Measurements from ENCODE around the gene ACADSB. TPM values are rescaled to one million over a fixed set of nuclear protein-coding genes. Genes with fewer than 3 reads are reported as not detected.
A peak's percentile ranks its signal among the peaks of the same experiment; 100 is the strongest.

ACADSB gene
- total RNA-seq, 4 donors from 2014 or later, result 18.0 to 36.9 (median 27.4) TPM

- no peaks in the 10 kb centered on the region for H3K27me3 ChIP-seq
- H3K4me3 ChIP-seq, result no peak overlapping the region
- TF ChIP-seq POLR2A (IDR thresholded peaks at IDR 0.05) (no peak), CTCF (IDR thresholded peaks at IDR 0.05) (no peak), POLR2AphosphoS5 (IDR thresholded peaks at IDR 0.05) (no peak), EP300 (IDR thresholded peaks at IDR 0.05) (no peak)
- H3K9me3 ChIP-seq, result no peaks in the 10 kb centered on the region
- DNase-seq (ENCODE audit: low spot score in 2 of 2), result no peak
- H3K27ac ChIP-seq, result peak overlapping the region; percentile 52
- 72% methylated on average over 27 of the region's 43 CpGs for WGBS
- H3K4me1 ChIP-seq, result peaks cover 51% of the 10 kb centered on the region
- H3K36me3 ChIP-seq, result no peaks in the 10 kb centered on the region
Measured at GRCh38 chr10:123013456-123014419, 4.9 kb downstream of the ACADSB start.

GRCh38 chr10:123014772-123015171 lies 6.0 kb downstream of the ACADSB start:
- H3K36me3 ChIP-seq, result no peaks in the 10 kb centered on the region
- H3K9me3 ChIP-seq, result no peaks in the 10 kb centered on the region
- H3K4me1 ChIP-seq, result peaks cover 48% of the 10 kb centered on the region
- WGBS, result 65% methylated on average over 2 of the region's 2 CpGs
- H3K27me3 ChIP-seq, result no peaks in the 10 kb centered on the region
- TF ChIP-seq CTCF (IDR thresholded peaks at IDR 0.05), result no peak
- no peak for TF ChIP-seq EP300 (IDR thresholded peaks at IDR 0.05)
- TF ChIP-seq POLR2AphosphoS5 (IDR thresholded peaks at IDR 0.05), result no peak
- TF ChIP-seq POLR2A (IDR thresholded peaks at IDR 0.05), result no peak
- peak overlapping the region; percentile 52 for H3K27ac ChIP-seq
- H3K4me3 ChIP-seq, result no peak overlapping the region
- no peak for DNase-seq (ENCODE audit: low spot score in 2 of 2)

- 93% methylated on average over 4 of the region's 4 CpGs for WGBS
- H3K4me1 ChIP-seq, result peaks cover 38% of the 10 kb centered on the region
Measured at GRCh38 chr10:123016228-123016627, 7.4 kb downstream of the ACADSB start.

GRCh38 chr10:123017421-123018165 lies 8.8 kb downstream of the ACADSB start:
- peak overlapping the region; percentile 20 for H3K27ac ChIP-seq
- no peak for DNase-seq (ENCODE audit: low spot score in 2 of 2)
- H3K9me3 ChIP-seq, result no peaks in the 10 kb centered on the region
- TF ChIP-seq EP300 (IDR thresholded peaks at IDR 0.05) (no peak), POLR2AphosphoS5 (IDR thresholded peaks at IDR 0.05) (no peak), CTCF (IDR thresholded peaks at IDR 0.05) (no peak), POLR2A (IDR thresholded peaks at IDR 0.05) (no peak)
- H3K4me1 ChIP-seq, result peaks cover 38% of the 10 kb centered on the region
- H3K27me3 ChIP-seq, result no peaks in the 10 kb centered on the region
- no peak overlapping the region for H3K4me3 ChIP-seq
- H3K36me3 ChIP-seq, result no peaks in the 10 kb centered on the region
- 65% methylated on average over 9 of the region's 9 CpGs for WGBS

More at GRCh38 chr10:123016228-123016627, 7.4 kb downstream of the ACADSB start:
- Histone ChIP-seq H3K36me3 (no peaks in the 10 kb centered on the region), H3K27me3 (no peaks in the 10 kb centered on the region), H3K4me3 (no peak overlapping the region), H3K27ac (no peak overlapping the region), H3K9me3 (no peaks in the 10 kb centered on the region)
- TF ChIP-seq POLR2A (IDR thresholded peaks at IDR 0.05), result no peak
- TF ChIP-seq POLR2AphosphoS5 (IDR thresholded peaks at IDR 0.05), result no peak
- TF ChIP-seq CTCF (IDR thresholded peaks at IDR 0.05), result no peak
- TF ChIP-seq EP300 (IDR thresholded peaks at IDR 0.05), result no peak
- no peak for DNase-seq (ENCODE audit: low spot score in 2 of 2)

- no peak for DNase-seq (ENCODE audit: low spot score in 2 of 2)
- peaks cover 35% of the 10 kb centered on the region for H3K4me1 ChIP-seq
- H3K36me3 ChIP-seq, result no peaks in the 10 kb centered on the region
- no peak overlapping the region for H3K4me3 ChIP-seq
- no peaks in the 10 kb centered on the region for H3K9me3 ChIP-seq
- TF ChIP-seq EP300 (IDR thresholded peaks at IDR 0.05) (no peak), CTCF (IDR thresholded peaks at IDR 0.05) (no peak), POLR2A (IDR thresholded peaks at IDR 0.05) (no peak), POLR2AphosphoS5 (IDR thresholded peaks at IDR 0.05) (no peak)
- H3K27me3 ChIP-seq, result no peaks in the 10 kb centered on the region
- H3K27ac ChIP-seq, result no peak overlapping the region
- 90% methylated on average over 7 of the region's 7 CpGs for WGBS
Measured at GRCh38 chr10:123018531-123018930, 9.7 kb downstream of the ACADSB start.

Measured in suprapubic skin (tissue), 4 donors.